ENCODE results near the gene PSME3. TPM values are rescaled to one million over a fixed set of nuclear protein-coding genes. Genes with fewer than 3 reads are reported as not detected.

Gene PSME3
- total and polyA plus RNA-seq, 2 of the 13 experiments (the other 11 are each of a cell fraction or from before 2014, with no cell fraction given), result 66.3 to 135 TPM

GRCh38 chr17:42866216-42866615 lies 33.0 kb downstream of the PSME3 start (continued):
- peak; percentile 33 for TF ChIP-seq ZNF407 (CRISPR knock-in tag; IDR thresholded peaks at IDR 0.05; ENCODE audit: not compliant biosample characterization)
- TF ChIP-seq ZBTB14 (CRISPR knock-in tag; IDR thresholded peaks at IDR 0.05), result no peak
- TF ChIP-seq ZEB1 (IDR thresholded peaks at IDR 0.05; ENCODE audit: insufficient replicate concordance, low read depth), result no peak
- no peak for TF ChIP-seq ZNF7 (CRISPR knock-in tag; IDR thresholded peaks at IDR 0.05)
- no peak for TF ChIP-seq DDIT3 (CRISPR knock-in tag; IDR thresholded peaks at IDR 0.05)
- no peak for TF ChIP-seq ETS1 (CRISPR knock-in tag; IDR thresholded peaks at IDR 0.05)
- no peak for TF ChIP-seq KLF16 (CRISPR knock-in tag; IDR thresholded peaks at IDR 0.05)
- TF ChIP-seq YEATS2 (CRISPR knock-in tag; IDR thresholded peaks at IDR 0.05; ENCODE audit: borderline replicate concordance), result no peak
- no peak for TF ChIP-seq ZMAT5 (CRISPR knock-in tag; IDR thresholded peaks at IDR 0.05; ENCODE audit: borderline replicate concordance, low read depth)
- TF ChIP-seq YEATS4 (CRISPR knock-in tag; IDR thresholded peaks at IDR 0.05; ENCODE audit: borderline replicate concordance), result peak; percentile 30
- peak; percentile 6; the same call in 1 of the 2 replicates for TF ChIP-seq MAX (IDR thresholded peaks at IDR 0.05)
- TF ChIP-seq RXRA (CRISPR knock-in tag; IDR thresholded peaks at IDR 0.05), result no peak
- TF ChIP-seq FOXP1 (IDR thresholded peaks at IDR 0.05), result no peak
- TF ChIP-seq FOXP1 (CRISPR knock-in tag; IDR thresholded peaks at IDR 0.05), result no peak
- TF ChIP-seq NFYB (CRISPR knock-in tag; IDR thresholded peaks at IDR 0.05), result no peak
- TF ChIP-seq POGK (CRISPR knock-in tag; conservative IDR thresholded peaks at IDR 0.05), result 0 out of 2 replicates have a peak, but pooled peaks have one; percentile 2
- no peak for TF ChIP-seq TGIF2 (CRISPR knock-in tag; IDR thresholded peaks at IDR 0.05)
- TF ChIP-seq DNMT3B (CRISPR knock-in tag; conservative IDR thresholded peaks at IDR 0.05), result no peak

All from HepG2 (cell line).